Panc1 (cell line): Measurements from ENCODE around the gene LOXL4. TPM values are rescaled to one million over a fixed set of nuclear protein-coding genes. Genes with fewer than 3 reads are reported as not detected.

Source experiments
- ATAC-seq: fragments of 200-7000 bp; cut with Tn5 transposase; 2 replicates; pipeline ENCODE4 v1.9.1; 2020; ENCODE audit warnings: mild to moderate bottlenecking, moderate library complexity
- BruUV-seq: library from RNA; stranded (reverse); fragments of 400-500 nt; replicated peaks from 2 replicates; lab custom pipeline; 2021; lab: Mats Ljungman, UMichigan
- CTCF ChIA-PET: fragments of 300-600 bp; sonication (Branson Sonifier 250); formaldehyde crosslinking; loops from one replicate; lab custom pipeline; 2022; ENCODE audit warnings: antibody characterized with exemption; lab: Charles Lee
- POLR2A ChIA-PET: fragments of 300-600 bp; sonication (Branson Sonifier 250); formaldehyde crosslinking; loops from one replicate; lab custom pipeline; 2022; ENCODE audit warnings: antibody characterized with exemption; lab: Charles Lee
- DNase-seq: peaks from one replicate; pipeline ENCODE4 v3.0.0-alpha.2; 2010; ENCODE audit warnings: low read depth, low spot score
- H3K27ac ChIP-seq: 2 replicates; pipeline ENCODE4 v1.5.1; 2011; ENCODE audit warnings: mild to moderate bottlenecking, low read length, inconsistent platforms
- H3K27me3 ChIP-seq: fragments of 200-500 bp; sonication (Bioruptor generic); 2 replicates; pipeline ENCODE4 v1.6.0; 2014; ENCODE audit warnings: low read length, inconsistent platforms; ENCODE audit not compliant: control insufficient read depth, insufficient read depth
- H3K36me3 ChIP-seq: fragments of 200-500 bp; sonication (Bioruptor generic); 2 replicates; pipeline ENCODE4 v1.5.1; 2014; ENCODE audit warnings: inconsistent platforms, mild to moderate bottlenecking, low read length, moderate library complexity; ENCODE audit not compliant: control insufficient read depth, insufficient read depth
- H3K4me1 ChIP-seq: 2 replicates; pipeline ENCODE4 v1.5.1; 2011; ENCODE audit warnings: inconsistent platforms, mild to moderate bottlenecking, low read length, moderate library complexity; ENCODE audit not compliant: control insufficient read depth, insufficient read depth
- H3K4me3 ChIP-seq, 2 experiments: 2 replicates each; pipeline ENCODE4 v1.5.1; 2011 to 2012; ENCODE audit warnings: low read depth in 2 of 2, low read length in 2 of 2, mild to moderate bottlenecking in 2 of 2, inconsistent platforms in 1 of 2, moderate library complexity in 1 of 2
- H3K9me3 ChIP-seq: fragments of 200-500 bp; sonication (Bioruptor generic); 2 replicates; pipeline ENCODE4 v1.5.1; 2014; ENCODE audit warnings: low read depth, mild to moderate bottlenecking, inconsistent platforms, low read length, moderate library complexity; ENCODE audit not compliant: control insufficient read depth, insufficient read depth
- CTCF ChIP-seq: fragments of 450-650 bp; IDR thresholded peaks from 2 replicates; pipeline ENCODE4 v1.5.1; 2017; ENCODE audit warnings: mild to moderate bottlenecking
- POLR2AphosphoS5 ChIP-seq: IDR thresholded peaks from 2 replicates; pipeline ENCODE4 v1.6.1; 2012; ENCODE audit warnings: mild to moderate bottlenecking, low read depth, low read length, moderate library complexity
- SIN3A ChIP-seq: IDR thresholded peaks from 2 replicates; pipeline ENCODE4 v1.6.1; 2012; ENCODE audit warnings: low read depth, mild to moderate bottlenecking, low read length, moderate library complexity, borderline replicate concordance; ENCODE audit not compliant: insufficient read depth
- TCF7L2 ChIP-seq: IDR thresholded peaks from 2 replicates; pipeline ENCODE4 v1.6.1; 2011; ENCODE audit warnings: mild to moderate bottlenecking, low read depth, low read length, inconsistent platforms
- in situ Hi-C: cut with HindIII; loops from 2 replicates; pipeline ENCODE4 v1.10.0; 2016; ENCODE audit warnings: low sequenced_read_pairs, low pct_unique_long_range_greater_than_20kb
- intact Hi-C: fragments of 100-400 bp; cut with micrococcal nuclease; formaldehyde crosslinking; loops from one replicate; pipeline ENCODE4 v1.10.0; 2022; ENCODE audit not compliant: unreplicated experiment
- total RNA-seq: library from RNA; stranded (reverse); gene quantifications from one replicate; pipeline ENCODE4 v1.2.1, GENCODE V29; 2021; ENCODE audit not compliant: unreplicated experiment
- TF ChIP-seq, protein P1 (sequence below), 2 experiments: IDR thresholded peaks; 2 replicates each; pipeline ENCODE4 v1.6.1; 2011 to 2012; ENCODE audit warnings: low read depth in 2 of 2, control low read depth in 1 of 2, low read length in 1 of 2, mild to moderate bottlenecking in 1 of 2, moderate library complexity in 1 of 2; ENCODE audit not compliant: insufficient read depth in 1 of 2

LOXL4 gene
- total RNA-seq, 1 experiment from 2014 or later: 17.7 TPM

GRCh38 chr10:98316170-98316569, 48.2 kb upstream of the LOXL4 start:
- Histone ChIP-seq H3K27ac (no peak overlapping the region), H3K4me1 (no peaks in the 10 kb centered on the region; the same call in 1 of the 2 replicates), H3K9me3 (no peaks in the 10 kb centered on the region), H3K4me3 (no peak overlapping the region), H3K36me3 (no peaks in the 10 kb centered on the region), H3K27me3 (no peaks in the 10 kb centered on the region)
- ATAC-seq (no peak), DNase-seq (no peak)
- BruUV-seq: no TSS peak
- in situ Hi-C loops: no loop called here
- intact Hi-C loops: no loop called here
- TF ChIP-seq CTCF (no peak), TCF7L2 (no peak), SIN3A (no peak)
- TF ChIP-seq, protein P1, sequence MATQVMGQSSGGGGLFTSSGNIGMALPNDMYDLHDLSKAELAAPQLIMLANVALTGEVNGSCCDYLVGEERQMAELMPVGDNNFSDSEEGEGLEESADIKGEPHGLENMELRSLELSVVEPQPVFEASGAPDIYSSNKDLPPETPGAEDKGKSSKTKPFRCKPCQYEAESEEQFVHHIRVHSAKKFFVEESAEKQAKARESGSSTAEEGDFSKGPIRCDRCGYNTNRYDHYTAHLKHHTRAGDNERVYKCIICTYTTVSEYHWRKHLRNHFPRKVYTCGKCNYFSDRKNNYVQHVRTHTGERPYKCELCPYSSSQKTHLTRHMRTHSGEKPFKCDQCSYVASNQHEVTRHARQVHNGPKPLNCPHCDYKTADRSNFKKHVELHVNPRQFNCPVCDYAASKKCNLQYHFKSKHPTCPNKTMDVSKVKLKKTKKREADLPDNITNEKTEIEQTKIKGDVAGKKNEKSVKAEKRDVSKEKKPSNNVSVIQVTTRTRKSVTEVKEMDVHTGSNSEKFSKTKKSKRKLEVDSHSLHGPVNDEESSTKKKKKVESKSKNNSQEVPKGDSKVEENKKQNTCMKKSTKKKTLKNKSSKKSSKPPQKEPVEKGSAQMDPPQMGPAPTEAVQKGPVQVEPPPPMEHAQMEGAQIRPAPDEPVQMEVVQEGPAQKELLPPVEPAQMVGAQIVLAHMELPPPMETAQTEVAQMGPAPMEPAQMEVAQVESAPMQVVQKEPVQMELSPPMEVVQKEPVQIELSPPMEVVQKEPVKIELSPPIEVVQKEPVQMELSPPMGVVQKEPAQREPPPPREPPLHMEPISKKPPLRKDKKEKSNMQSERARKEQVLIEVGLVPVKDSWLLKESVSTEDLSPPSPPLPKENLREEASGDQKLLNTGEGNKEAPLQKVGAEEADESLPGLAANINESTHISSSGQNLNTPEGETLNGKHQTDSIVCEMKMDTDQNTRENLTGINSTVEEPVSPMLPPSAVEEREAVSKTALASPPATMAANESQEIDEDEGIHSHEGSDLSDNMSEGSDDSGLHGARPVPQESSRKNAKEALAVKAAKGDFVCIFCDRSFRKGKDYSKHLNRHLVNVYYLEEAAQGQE (IDR thresholded peaks at IDR 0.05; ENCODE audit: insufficient read depth in 1 of 2, low read depth in 2 of 2, low read length in 1 of 2): no peak
- CTCF ChIA-PET: no interaction called here
- POLR2A ChIA-PET: no interaction called here

- ChIA-PET POLR2A (no interaction called here), CTCF (no interaction called here)
- Histone ChIP-seq H3K36me3 (no peaks in the 10 kb centered on the region), H3K4me3 (no peak overlapping the region), H3K9me3 (no peaks in the 10 kb centered on the region), H3K27ac (no peak overlapping the region), H3K27me3 (no peaks in the 10 kb centered on the region), H3K4me1 (peaks cover 1% of the 10 kb centered on the region)
- in situ Hi-C loops (no loop called here), intact Hi-C loops (no loop called here)
- TF ChIP-seq CTCF (no peak), POLR2AphosphoS5 (no peak), TCF7L2 (no peak), SIN3A (no peak)
- TF ChIP-seq, protein P1 (IDR thresholded peaks at IDR 0.05; ENCODE audit: insufficient read depth in 1 of 2, low read depth in 2 of 2, low read length in 1 of 2): no peak
- BruUV-seq: no TSS peak
- ATAC-seq: no peak
- no peak for DNase-seq
Measured at GRCh38 chr10:98314532-98315284, 46.7 kb upstream of the LOXL4 start.
